ENCODE results near the gene RNLS.

RNLS gene

DNA sequence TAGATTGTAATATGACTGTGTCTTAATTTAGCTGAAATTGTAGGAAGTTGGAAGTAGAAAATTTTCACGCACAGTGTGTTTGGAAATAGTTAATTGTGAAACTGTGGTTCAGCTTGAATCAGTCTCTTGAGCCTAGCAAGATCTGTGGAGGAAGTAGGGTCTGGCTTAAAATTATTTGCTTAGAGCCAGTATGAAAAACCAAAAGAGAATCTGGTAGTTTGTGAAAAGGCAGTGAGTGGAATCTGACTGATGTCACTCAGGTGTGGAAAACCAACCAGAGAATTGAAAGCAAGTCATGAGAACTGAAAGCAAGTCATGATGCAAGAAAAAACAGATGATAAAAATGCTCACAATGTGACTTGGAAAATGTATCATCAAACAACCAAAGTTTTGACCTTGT, 14.9 kb upstream of the RNLS start:
- H3K79me2 ChIP-seq (ENCODE audit: insufficient read depth, low read length) = no peaks in the 10 kb centered on the region
- H2AFZ ChIP-seq (ENCODE audit: low read length) = no peak overlapping the region
- H3F3A ChIP-seq (ENCODE audit: insufficient read depth, low read length) = no peaks in the 10 kb centered on the region
- no peaks in the 10 kb centered on the region for H3K4me1 ChIP-seq (ENCODE audit: insufficient read depth, low read length, severe bottlenecking)
- no peak for TF ChIP-seq CTCF (IDR thresholded peaks at IDR 0.05; ENCODE audit: low read length)
- TF ChIP-seq EZH2 (IDR thresholded peaks at IDR 0.05; ENCODE audit: borderline replicate concordance, low read length) = no peak
- no peaks in the 10 kb centered on the region for H3K9me2 ChIP-seq (ENCODE audit: low read depth, low read length)
- no peaks in the 10 kb centered on the region for H3K27me3 ChIP-seq (ENCODE audit: insufficient read depth, low read length)
- no peak overlapping the region for H3K4me2 ChIP-seq (ENCODE audit: low read length)
- H3K9me3 ChIP-seq (ENCODE audit: low read length) = no peaks in the 10 kb centered on the region
- H3K36me3 ChIP-seq (ENCODE audit: insufficient read depth, low read length) = no peaks in the 10 kb centered on the region
- no peak overlapping the region for H3K27ac ChIP-seq (ENCODE audit: low read depth, low read length, poor library complexity, severe bottlenecking)
- H3K9ac ChIP-seq (ENCODE audit: low read length) = no peak overlapping the region
- H4K20me1 ChIP-seq (ENCODE audit: insufficient read depth, low read length) = no peaks in the 10 kb centered on the region
- H3K4me3 ChIP-seq (ENCODE audit: low read depth, low read length, poor library complexity, severe bottlenecking) = no peak overlapping the region

DNA sequence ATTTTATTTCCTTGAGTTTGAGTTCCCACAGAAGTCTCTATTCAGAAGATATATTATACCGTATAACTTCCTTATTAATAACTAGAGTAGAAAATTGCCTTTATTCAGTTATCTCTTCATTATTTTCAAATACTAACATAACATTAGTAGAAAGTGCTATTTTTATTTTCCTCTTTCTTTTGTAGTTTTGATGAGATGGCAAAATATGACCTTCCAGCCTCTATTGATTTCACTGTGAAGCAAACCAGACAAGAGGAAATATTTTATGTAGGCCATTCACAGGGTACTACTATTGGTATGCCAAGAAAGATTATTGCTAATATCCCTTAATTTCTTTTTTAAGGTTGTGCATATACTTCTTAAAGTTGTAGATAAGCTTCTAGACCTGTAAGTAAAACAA, 11.4 kb upstream of the RNLS start:
- H2AFZ ChIP-seq (ENCODE audit: low read length) = no peak overlapping the region
- H3K27me3 ChIP-seq (ENCODE audit: insufficient read depth, low read length) = no peaks in the 10 kb centered on the region
- H3K79me2 ChIP-seq (ENCODE audit: insufficient read depth, low read length) = no peaks in the 10 kb centered on the region
- H3K9me2 ChIP-seq (ENCODE audit: low read depth, low read length) = no peaks in the 10 kb centered on the region
- H4K20me1 ChIP-seq (ENCODE audit: insufficient read depth, low read length) = no peaks in the 10 kb centered on the region
- H3K4me2 ChIP-seq (ENCODE audit: low read length) = no peak overlapping the region
- H3K27ac ChIP-seq (ENCODE audit: low read depth, low read length, poor library complexity, severe bottlenecking) = no peak overlapping the region
- H3K4me3 ChIP-seq (ENCODE audit: low read depth, low read length, poor library complexity, severe bottlenecking) = no peak overlapping the region
- H3K36me3 ChIP-seq (ENCODE audit: insufficient read depth, low read length) = no peaks in the 10 kb centered on the region
- TF ChIP-seq EZH2 (IDR thresholded peaks at IDR 0.05; ENCODE audit: borderline replicate concordance, low read length) (no peak), CTCF (IDR thresholded peaks at IDR 0.05; ENCODE audit: low read length) (no peak)
- no peaks in the 10 kb centered on the region for H3K4me1 ChIP-seq (ENCODE audit: insufficient read depth, low read length, severe bottlenecking)
- H3K9me3 ChIP-seq (ENCODE audit: low read length) = no peaks in the 10 kb centered on the region
- no peaks in the 10 kb centered on the region for H3F3A ChIP-seq (ENCODE audit: insufficient read depth, low read length)
- no peak overlapping the region for H3K9ac ChIP-seq (ENCODE audit: low read length)

DNA sequence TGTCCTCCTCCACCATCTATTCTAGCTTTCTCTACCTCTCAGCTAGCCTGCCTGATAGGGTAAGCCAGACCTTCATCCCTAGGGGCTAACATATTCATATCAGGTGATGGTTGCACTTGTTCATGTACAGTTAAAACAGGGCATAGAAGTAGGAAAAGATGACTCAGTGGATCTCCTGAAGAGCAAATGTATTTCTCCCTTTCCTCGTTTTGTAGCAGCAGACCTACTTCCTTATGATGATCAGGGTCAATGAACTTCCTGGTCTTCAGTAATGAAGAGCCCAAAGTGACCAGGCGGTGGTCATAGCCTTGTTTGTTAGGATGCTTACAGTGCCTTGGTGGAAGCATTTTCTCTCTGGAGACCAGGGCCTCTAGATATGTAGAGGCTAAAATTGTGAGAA, 9.8 kb upstream of the RNLS start:
- Histone ChIP-seq H3K79me2 (ENCODE audit: insufficient read depth, low read length) (no peaks in the 10 kb centered on the region), H3K27ac (ENCODE audit: low read depth, low read length, poor library complexity, severe bottlenecking) (no peak overlapping the region), H3K36me3 (ENCODE audit: insufficient read depth, low read length) (no peaks in the 10 kb centered on the region), H3K4me1 (ENCODE audit: insufficient read depth, low read length, severe bottlenecking) (no peaks in the 10 kb centered on the region), H3K9ac (ENCODE audit: low read length) (no peak overlapping the region), H3K27me3 (ENCODE audit: insufficient read depth, low read length) (no peaks in the 10 kb centered on the region), H4K20me1 (ENCODE audit: insufficient read depth, low read length) (no peaks in the 10 kb centered on the region), H3K9me3 (ENCODE audit: low read length) (no peaks in the 10 kb centered on the region), H3K4me3 (ENCODE audit: low read depth, low read length, poor library complexity, severe bottlenecking) (no peak overlapping the region), H3K9me2 (ENCODE audit: low read depth, low read length) (no peaks in the 10 kb centered on the region), H3K4me2 (ENCODE audit: low read length) (no peak overlapping the region), H3F3A (ENCODE audit: insufficient read depth, low read length) (no peaks in the 10 kb centered on the region), H2AFZ (ENCODE audit: low read length) (no peak overlapping the region)
- TF ChIP-seq EZH2 (IDR thresholded peaks at IDR 0.05; ENCODE audit: borderline replicate concordance, low read length) = no peak
- TF ChIP-seq CTCF (IDR thresholded peaks at IDR 0.05; ENCODE audit: low read length) = no peak

Measured in OCI-LY1 (cell line).